Stimulated activated effector memory CD8-positive, alpha-beta T cell treated with anti-CD3 and anti-CD28 coated beads, Interleukin-12 subunit alpha, Interleukin-12 subunit beta, amount 100 ng/mL, for 72 hours (primary cell): ENCODE data around the gene MAN1C1.
"Not testable (repeated sequence)": the region's sequence is repeated elsewhere in the genome, so short reads cannot be mapped to it uniquely, and the experiment has no call there.

Source experiments
- ATAC-seq: fragments of 150-1000 bp; cut with Tn5 transposase; 2 replicates; pipeline ENCODE4 v1.10.0; 2021
- DNase-seq, 2 donors: peaks; one replicate each; pipeline ENCODE4 v3.0.0; 2021 to 2022; ENCODE audit warnings: low spot score in 2 of 2
- H3K27ac Mint-ChIP-seq: one replicate; pipeline ENCODE4 v1.8.0; 2022; ENCODE audit warnings: mild to moderate bottlenecking, mixed read lengths
- H3K36me3 Mint-ChIP-seq: one replicate; pipeline ENCODE4 v1.8.0; 2022; ENCODE audit warnings: mild to moderate bottlenecking, mixed read lengths
- H3K4me1 Mint-ChIP-seq: one replicate; pipeline ENCODE4 v1.8.0; 2022; ENCODE audit warnings: mixed read lengths
- H3K4me3 Mint-ChIP-seq: one replicate; pipeline ENCODE4 v1.8.0; 2022; ENCODE audit warnings: mild to moderate bottlenecking, mixed read lengths
- H3K9me3 Mint-ChIP-seq: one replicate; pipeline ENCODE4 v1.8.0; 2022; ENCODE audit warnings: mixed read lengths

MAN1C1 gene

DNA sequence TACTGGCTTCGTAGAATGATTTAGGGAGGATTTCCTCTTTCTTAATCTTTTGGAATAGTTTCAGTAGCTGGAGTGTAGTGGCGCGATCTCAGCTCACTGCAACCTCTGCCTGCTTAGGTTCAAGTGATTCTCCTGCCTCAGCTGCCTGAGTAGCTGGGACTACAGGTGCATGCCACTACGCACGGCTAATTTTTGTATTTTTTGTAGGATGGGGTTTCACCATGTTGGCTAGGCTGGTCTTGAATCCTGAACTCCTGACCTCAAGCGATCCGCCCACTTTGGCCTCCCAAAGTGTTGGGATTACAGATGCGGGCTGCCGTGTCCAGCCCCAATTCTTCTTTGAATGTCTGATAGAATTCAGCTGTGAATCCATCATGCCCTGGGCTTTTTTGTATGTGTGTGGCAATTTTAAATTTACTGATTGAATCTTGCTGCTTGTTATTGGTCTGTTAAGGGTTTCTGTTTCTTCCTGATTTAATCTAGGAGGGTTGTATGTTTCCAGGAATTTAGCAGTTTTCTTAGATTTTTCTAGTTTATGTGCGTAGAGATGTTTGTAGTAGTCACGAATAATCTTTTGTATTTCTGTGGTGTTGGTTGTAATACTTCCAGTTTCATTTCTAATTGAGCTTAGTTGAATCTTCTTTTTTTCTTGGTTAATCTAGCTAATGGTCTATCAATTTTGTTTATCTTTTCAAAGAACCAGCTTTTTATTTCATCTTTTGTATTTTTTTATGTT is 15.3 kb downstream of the MAN1C1 start:
- Mint-ChIP-seq H3K36me3 (no peaks in the 10 kb centered on the region), H3K9me3 (no peaks in the 10 kb centered on the region), H3K27ac (peak overlapping the region; percentile 55), H3K4me3 (peak overlapping the region; percentile 56), H3K4me1 (peaks cover 47% of the 10 kb centered on the region)
- DNase-seq, result peak in 1 of 2 donors; percentile 46
- peak; percentile 34 for ATAC-seq

DNA sequence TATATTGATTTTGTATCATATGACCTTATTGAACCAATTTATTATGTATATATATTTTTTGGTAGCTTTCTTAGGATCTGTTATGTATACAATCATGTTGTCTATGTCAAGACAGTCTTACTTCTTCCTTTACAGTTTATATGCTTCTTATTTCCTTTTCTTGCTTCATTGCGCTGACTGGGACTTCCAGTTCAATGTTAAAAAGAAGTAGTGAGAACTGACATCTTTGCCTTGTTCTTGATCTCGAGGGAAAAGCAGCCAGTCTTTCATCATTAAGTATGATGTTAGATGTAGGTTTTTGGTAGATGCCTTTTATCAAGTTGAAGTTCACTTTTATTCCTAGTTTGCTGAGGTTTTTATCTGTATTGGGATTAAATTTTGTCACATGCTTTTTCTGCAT is 17.5 kb downstream of the MAN1C1 start:
- Mint-ChIP-seq H3K9me3 (peaks cover 13% of the 10 kb centered on the region), H3K27ac (no peak overlapping the region), H3K4me3 (no peak overlapping the region)

DNA sequence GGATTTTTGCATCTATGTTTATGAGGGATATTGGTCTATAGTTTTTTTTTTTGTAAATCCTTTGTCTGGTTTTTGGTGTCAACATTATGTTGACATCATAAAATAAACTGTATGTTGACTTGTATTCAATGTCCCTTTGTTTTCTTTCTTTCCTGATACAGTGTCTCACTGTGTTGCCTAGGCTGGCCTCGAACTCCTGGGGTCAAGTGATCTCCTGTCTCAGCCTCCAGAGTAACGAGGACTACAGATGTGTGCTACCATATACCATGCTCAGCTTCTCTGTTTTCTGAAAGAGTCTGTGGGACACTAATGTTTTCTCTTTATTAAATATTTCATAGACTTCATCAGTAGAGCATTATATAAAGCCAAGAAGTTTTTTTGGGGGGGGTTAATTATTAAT is 18.3 kb downstream of the MAN1C1 start:
- ATAC-seq (no peak), DNase-seq (peak in 1 of 2 donors; percentile 15)
- Mint-ChIP-seq H3K4me3 (no peak overlapping the region), H3K27ac (no peak overlapping the region), H3K4me1 (peaks cover 36% of the 10 kb centered on the region), H3K9me3 (peaks cover 17% of the 10 kb centered on the region), H3K36me3 (no peaks in the 10 kb centered on the region)

More for the DNA sequence above, 17.5 kb downstream of the MAN1C1 start:
- Mint-ChIP-seq H3K36me3 (no peaks in the 10 kb centered on the region), H3K4me1 (peaks cover 45% of the 10 kb centered on the region)
- ATAC-seq (no peak), DNase-seq (no peak)

GRCh38 chr1:25636141-25636540 is 19.6 kb downstream of the MAN1C1 start:
- H3K36me3 Mint-ChIP-seq, H3K4me3 Mint-ChIP-seq, ATAC-seq, H3K27ac Mint-ChIP-seq: not testable (repeated sequence)
- Mint-ChIP-seq H3K4me1 (peaks cover 34% of the 10 kb centered on the region), H3K9me3 (peaks cover 17% of the 10 kb centered on the region)
- peak in 1 of 2 donors; percentile 42 for DNase-seq

- peaks cover 17% of the 10 kb centered on the region for H3K9me3 Mint-ChIP-seq
- no peak overlapping the region for H3K27ac Mint-ChIP-seq
- peaks cover 6% of the 10 kb centered on the region for H3K36me3 Mint-ChIP-seq
- no peak for ATAC-seq
- peak in 1 of 2 donors; percentile 44 for DNase-seq
- H3K4me3 Mint-ChIP-seq, result no peak overlapping the region
- peaks cover 44% of the 10 kb centered on the region for H3K4me1 Mint-ChIP-seq
Observed at GRCh38 chr1:25640646-25641328, 24.2 kb downstream of the MAN1C1 start.

- peaks cover 6% of the 10 kb centered on the region for H3K36me3 Mint-ChIP-seq
- DNase-seq (no peak), ATAC-seq (no peak)
- H3K4me3 Mint-ChIP-seq, result no peak overlapping the region
- H3K4me1 Mint-ChIP-seq, result peaks cover 44% of the 10 kb centered on the region
- H3K27ac Mint-ChIP-seq, result no peak overlapping the region
- H3K9me3 Mint-ChIP-seq, result peaks cover 17% of the 10 kb centered on the region
Observed at GRCh38 chr1:25641329-25641725, 24.7 kb downstream of the MAN1C1 start.

GRCh38 chr1:25641931-25642573 is 25.5 kb downstream of the MAN1C1 start:
- peak in 1 of 2 donors; percentile 51 for DNase-seq
- Mint-ChIP-seq H3K4me3 (peak overlapping the region; percentile 18), H3K36me3 (peaks cover 6% of the 10 kb centered on the region), H3K9me3 (peaks cover 17% of the 10 kb centered on the region), H3K27ac (no peak overlapping the region), H3K4me1 (peaks cover 49% of the 10 kb centered on the region)
- peak; percentile 39 for ATAC-seq

DNA sequence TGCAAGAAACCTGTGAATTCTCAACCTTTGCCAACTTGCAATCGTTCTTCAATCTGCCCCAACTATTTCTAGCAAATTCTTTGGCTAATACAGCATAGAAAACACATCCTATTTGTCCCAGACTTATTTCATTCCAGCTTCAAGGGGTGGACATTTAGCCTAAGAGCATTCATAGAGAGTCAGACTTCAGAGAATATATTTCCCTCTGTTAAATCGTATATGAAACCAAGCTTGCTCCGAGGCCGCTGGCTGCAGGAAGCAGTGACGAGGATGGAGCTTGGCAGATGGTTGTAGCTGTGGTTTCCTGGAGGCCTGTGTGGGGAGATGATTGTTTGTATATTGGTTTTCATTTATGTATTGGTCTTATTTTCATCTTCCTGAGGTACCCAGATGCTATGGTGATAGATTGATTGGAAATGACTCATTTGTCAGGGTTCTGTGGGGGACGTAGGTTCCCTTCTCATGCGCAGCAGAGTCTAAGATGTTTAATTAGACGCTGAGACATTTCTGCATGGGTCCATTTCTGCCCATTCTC is 26.1 kb downstream of the MAN1C1 start:
- Mint-ChIP-seq H3K27ac (no peak overlapping the region), H3K9me3 (peaks cover 14% of the 10 kb centered on the region), H3K36me3 (peaks cover 6% of the 10 kb centered on the region), H3K4me3 (peak overlapping the region; percentile 18), H3K4me1 (peaks cover 49% of the 10 kb centered on the region)
- peak; percentile 99 for ATAC-seq
- peak; percentile 33 to 81 for DNase-seq

DNA sequence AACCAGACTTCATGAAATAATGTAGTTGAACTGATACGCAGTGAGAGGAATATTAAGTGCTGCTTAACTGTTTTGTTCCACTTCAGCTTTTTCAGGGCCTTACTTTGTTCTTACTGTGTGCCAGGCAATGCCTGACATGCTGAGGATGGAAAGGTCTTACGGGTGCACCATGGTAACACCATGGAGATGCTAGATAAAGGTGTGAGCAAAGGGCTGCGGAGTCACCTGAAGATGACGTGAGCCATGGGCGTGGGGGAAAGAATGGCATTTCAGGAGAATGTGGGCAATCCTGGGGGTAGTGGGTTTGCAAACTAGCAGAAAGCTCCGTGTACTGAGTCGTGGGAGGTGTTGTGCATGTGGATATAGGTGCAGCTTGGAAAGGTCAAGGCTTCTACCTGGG is 27.3 kb downstream of the MAN1C1 start:
- Mint-ChIP-seq H3K4me1 (peaks cover 55% of the 10 kb centered on the region), H3K9me3 (peaks cover 5% of the 10 kb centered on the region), H3K4me3 (peak overlapping the region; percentile 30), H3K27ac (no peak overlapping the region), H3K36me3 (peaks cover 6% of the 10 kb centered on the region)
- ATAC-seq (no peak), DNase-seq (no peak)

GRCh38 chr1:25644962-25645361 is 28.4 kb downstream of the MAN1C1 start:
- no peak for ATAC-seq
- Mint-ChIP-seq H3K27ac (no peak overlapping the region), H3K9me3 (no peaks in the 10 kb centered on the region), H3K4me3 (no peak overlapping the region), H3K4me1 (peaks cover 55% of the 10 kb centered on the region), H3K36me3 (peaks cover 6% of the 10 kb centered on the region)
- DNase-seq, result no peak

- ATAC-seq (no peak), DNase-seq (no peak)
- Mint-ChIP-seq H3K36me3 (peaks cover 6% of the 10 kb centered on the region), H3K4me3 (no peak overlapping the region), H3K9me3 (no peaks in the 10 kb centered on the region), H3K27ac (no peak overlapping the region), H3K4me1 (peaks cover 55% of the 10 kb centered on the region)
Observed at GRCh38 chr1:25645637-25646400, 29.2 kb downstream of the MAN1C1 start.

DNA sequence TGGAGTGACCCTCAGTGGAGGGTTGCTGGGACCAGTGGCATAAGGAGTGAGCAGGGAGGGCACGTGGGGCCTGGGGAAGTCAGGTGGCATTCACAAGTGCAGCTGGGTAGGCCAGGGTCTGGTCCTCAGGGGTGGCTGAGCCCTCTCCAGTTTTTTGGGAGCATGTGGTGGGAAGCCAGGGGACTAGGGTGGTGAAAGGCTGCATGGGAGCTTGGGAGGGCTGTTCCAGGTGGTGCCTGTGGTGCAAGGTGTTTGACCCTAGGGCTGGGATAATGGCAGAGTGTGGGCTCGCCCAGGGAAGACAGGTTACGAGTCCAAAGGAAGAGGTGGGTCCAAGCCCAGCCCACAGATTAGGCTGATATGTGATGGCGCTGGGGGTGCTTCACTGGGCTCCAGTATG is 30.5 kb downstream of the MAN1C1 start:
- no peak for DNase-seq
- Mint-ChIP-seq H3K36me3 (peaks cover 6% of the 10 kb centered on the region), H3K4me1 (peaks cover 42% of the 10 kb centered on the region), H3K4me3 (no peak overlapping the region), H3K27ac (peak overlapping the region; percentile 23), H3K9me3 (no peaks in the 10 kb centered on the region)
- ATAC-seq, result no peak

- Mint-ChIP-seq H3K27ac (no peak overlapping the region), H3K36me3 (peaks cover 6% of the 10 kb centered on the region), H3K4me3 (no peak overlapping the region), H3K4me1 (peaks cover 35% of the 10 kb centered on the region), H3K9me3 (no peaks in the 10 kb centered on the region)
- DNase-seq (no peak), ATAC-seq (no peak)
Observed at GRCh38 chr1:25647863-25648262, 31.3 kb downstream of the MAN1C1 start.

DNA sequence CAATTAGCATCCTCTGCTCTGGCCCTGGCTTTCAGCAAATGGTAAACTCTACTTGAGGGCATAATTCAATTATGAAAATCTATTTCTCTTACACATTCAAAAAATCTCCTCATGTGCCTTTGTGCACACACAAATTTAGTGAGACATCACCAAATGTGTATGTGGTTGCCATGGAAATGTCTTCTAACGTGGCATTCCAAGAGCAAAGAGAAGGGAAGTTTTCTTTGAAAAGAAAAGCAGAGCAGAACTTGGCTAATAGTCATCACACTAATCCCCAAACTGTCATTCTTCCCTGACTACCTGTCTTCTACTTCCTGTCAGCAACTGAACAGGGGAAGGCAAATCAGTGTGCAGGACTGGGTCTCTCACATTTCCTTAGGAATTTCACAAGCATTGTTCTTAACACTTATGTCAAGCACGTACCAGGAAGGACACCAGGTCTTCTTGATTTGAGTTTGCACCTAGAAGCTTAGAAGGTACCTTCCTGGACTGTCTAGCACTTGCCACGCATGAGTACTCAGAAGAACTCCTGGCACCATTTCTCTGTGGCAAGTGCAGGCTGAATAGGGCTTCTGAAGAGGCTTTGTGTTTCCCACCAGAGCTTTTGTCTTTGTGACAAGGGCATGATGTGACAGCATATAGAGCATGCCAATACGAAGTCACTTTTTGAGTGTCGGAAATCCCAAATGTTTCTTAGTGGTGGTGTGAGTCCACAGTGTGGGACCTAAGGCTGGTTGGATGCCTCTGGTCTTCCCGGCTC is 32.3 kb downstream of the MAN1C1 start:
- H3K36me3 Mint-ChIP-seq, result peaks cover 6% of the 10 kb centered on the region
- DNase-seq (no peak), ATAC-seq (no peak)
- H3K4me3 Mint-ChIP-seq, result no peak overlapping the region
- H3K9me3 Mint-ChIP-seq, result no peaks in the 10 kb centered on the region
- H3K4me1 Mint-ChIP-seq, result peaks cover 35% of the 10 kb centered on the region
- H3K27ac Mint-ChIP-seq, result no peak overlapping the region
